Measurements from ENCODE around the gene PGAP3.
A peak's percentile ranks its signal among the peaks of the same experiment; 100 is the strongest.

The PGAP3 gene

DNA sequence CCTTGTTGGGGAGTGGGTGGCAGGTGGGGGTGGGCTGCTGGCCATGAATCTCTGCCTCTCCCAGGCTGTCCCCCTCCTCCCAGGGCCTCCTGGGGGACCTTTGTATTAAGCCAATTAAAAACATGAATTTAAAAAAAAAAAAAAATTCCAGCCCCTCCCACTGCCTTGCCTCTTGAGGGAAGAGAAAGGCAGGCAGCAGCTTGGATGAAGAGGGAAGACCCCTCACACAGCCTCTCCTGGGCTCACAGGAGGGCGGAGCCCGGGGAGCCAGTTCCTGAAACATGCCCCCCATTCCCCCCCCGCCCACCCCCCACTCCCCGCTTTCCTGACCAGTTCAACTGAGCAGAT lies 24.5 kb downstream of the PGAP3 start:
- Mint-ChIP-seq H3K4me3 (no peak overlapping the region), H3K27me3 (peaks cover 25% of the 10 kb centered on the region), H3K27ac (no peak overlapping the region), H3K4me1 (peaks cover 61% of the 10 kb centered on the region), H3K9me3 (no peaks in the 10 kb centered on the region)
- DNase-seq (no peak), ATAC-seq (no peak)

DNA sequence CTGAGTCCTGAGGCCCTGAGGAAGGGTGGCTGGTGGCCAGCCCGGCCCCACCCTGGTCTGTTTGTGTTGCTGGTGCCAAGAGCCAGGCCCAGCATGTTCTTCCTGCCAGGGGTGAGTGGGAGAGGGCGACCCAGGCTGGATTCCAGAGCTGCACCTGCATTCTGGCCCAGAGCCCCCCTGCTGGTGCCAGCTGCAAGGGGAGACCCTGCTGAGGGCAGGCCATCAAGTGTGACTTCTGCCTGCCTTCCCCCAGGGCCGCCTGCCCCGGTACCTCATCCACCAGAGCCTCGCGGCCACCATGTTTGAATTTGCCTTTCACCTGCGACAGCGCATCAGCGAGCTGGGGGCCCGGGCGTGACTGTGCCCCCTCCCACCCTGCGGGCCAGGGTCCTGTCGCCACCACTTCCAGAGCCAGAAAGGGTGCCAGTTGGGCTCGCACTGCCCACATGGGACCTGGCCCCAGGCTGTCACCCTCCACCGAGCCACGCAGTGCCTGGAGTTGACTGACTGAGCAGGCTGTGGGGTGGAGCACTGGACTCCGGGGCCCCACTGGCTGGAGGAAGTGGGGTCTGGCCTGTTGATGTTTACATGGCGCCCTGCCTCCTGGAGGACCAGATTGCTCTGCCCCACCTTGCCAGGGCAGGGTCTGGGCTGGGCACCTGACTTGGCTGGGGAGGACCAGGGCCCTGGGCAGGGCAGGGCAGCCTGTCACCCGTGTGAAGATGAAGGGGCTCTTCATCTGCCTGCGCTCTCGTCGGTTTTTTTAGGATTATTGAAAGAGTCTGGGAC lies 25.1 kb downstream of the PGAP3 start:
- DNase-seq, result no peak

DNA sequence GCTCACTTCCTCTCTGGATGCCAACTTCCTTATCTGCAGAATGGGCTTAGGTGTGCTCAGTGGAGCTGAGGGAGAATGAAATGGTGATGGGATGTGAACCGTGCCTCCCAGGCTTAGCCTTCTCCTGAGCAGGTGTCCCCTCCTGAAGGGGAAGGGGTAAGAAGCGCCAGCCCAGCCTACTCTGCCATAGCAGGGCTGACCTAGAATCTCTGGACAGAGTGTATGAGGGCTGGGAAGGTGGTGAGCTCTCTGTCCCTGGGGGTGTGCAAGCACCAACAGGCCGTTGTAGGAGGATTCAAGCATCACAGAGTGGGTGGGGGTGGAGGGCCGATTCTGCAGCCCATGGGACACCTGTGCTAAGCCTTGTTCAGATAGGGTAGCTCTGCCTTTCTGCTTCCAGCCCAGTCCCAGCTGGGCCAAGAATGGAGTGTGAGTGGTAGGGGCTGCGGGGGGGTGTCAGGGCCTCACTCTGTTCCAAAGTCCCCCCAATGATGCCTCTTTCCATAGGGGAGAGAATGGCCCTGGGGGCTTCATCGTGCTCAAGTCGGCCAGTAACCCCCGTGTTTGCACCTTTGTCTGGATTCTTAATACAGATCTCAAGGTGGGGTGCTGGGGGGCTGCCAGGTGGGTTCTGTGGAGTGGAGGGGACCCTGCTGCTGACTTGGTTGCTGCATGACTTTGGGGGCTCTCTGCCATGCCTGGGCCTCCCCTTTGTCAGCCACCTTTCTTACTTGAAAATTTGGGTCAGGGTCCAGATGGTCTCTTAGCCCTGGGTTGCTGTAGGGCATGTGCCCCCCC lies 25.9 kb downstream of the PGAP3 start:
- Mint-ChIP-seq H3K4me3 (no peak overlapping the region), H3K27ac (no peak overlapping the region), H3K9me3 (no peaks in the 10 kb centered on the region), H3K4me1 (peaks cover 62% of the 10 kb centered on the region), H3K27me3 (peaks cover 14% of the 10 kb centered on the region)
- no peak for ATAC-seq
- DNase-seq, result no peak

More for the DNA sequence above, 25.1 kb downstream of the PGAP3 start:
- H3K27ac Mint-ChIP-seq, result no peak overlapping the region
- no peaks in the 10 kb centered on the region for H3K9me3 Mint-ChIP-seq
- H3K4me3 Mint-ChIP-seq, result no peak overlapping the region
- no peak for ATAC-seq
- peaks cover 61% of the 10 kb centered on the region for H3K4me1 Mint-ChIP-seq
- peaks cover 20% of the 10 kb centered on the region for H3K27me3 Mint-ChIP-seq

DNA sequence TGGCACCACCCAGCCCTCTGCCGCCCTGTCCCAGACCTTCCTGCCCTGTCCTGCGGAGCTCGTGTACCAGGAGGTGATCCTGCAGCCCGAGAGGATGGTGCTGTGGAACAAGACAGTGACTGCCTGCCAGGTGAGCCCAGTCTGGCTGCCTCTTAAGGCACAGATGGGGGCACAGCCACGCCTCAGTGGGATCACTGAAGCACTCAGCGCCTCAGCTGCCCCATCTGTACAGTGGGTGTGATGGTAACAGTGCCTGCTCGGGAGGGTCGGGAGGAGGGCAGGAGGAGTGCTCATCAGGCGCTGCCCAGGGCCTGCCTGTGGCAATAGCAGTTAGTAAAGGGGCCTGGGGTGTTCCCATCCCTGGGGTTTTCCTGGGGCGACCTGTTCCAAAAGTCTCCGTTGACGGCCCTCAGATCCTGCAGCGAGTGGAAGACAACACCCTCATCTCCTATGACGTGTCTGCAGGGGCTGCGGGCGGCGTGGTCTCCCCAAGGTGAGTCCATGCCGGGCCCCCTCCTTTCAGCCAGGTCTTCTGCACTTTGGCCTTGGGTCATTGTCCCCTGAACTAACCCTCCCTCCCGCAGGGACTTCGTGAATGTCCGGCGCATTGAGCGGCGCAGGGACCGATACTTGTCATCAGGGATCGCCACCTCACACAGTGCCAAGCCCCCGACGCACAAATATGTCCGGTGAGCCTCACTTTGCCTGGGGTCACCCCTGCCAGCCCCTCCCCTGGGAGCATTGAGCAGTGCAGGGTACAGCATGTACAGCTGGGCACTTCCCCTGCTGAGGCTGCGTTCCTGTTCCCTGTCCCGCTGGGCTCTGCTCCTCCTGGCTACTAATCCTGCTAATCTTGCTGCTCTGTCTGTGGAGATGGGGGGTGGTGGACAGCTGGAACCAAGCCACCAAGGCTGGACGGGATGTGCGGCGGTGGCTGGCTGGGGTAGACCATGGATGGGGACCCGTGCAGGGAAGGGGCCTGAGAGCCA lies 27.2 kb downstream of the PGAP3 start:
- no peak for ATAC-seq
- peaks cover 2% of the 10 kb centered on the region for H3K27me3 Mint-ChIP-seq
- H3K4me1 Mint-ChIP-seq, result peaks cover 56% of the 10 kb centered on the region
- H3K9me3 Mint-ChIP-seq, result no peaks in the 10 kb centered on the region
- no peak overlapping the region for H3K4me3 Mint-ChIP-seq
- H3K27ac Mint-ChIP-seq, result no peak overlapping the region
- no peak for DNase-seq

DNA sequence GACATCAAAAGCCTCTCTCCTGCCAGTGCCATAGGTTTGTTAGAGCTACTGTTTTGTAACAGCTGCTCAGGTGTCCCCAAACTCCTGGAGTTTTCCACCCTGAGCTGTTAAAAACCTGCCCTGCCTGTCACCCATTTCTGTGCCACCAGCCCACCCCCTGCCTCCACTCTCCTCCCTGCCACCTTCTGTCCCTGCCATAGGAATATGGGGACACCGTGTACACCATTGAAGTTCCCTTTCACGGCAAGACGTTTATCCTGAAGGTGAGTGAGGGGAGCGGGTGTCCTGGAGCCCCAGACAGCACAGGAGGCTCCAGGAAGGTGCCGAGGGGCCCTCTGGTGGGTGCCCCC lies 27.9 kb downstream of the PGAP3 start:
- no peak for DNase-seq
- Mint-ChIP-seq H3K4me1 (peaks cover 60% of the 10 kb centered on the region), H3K9me3 (no peaks in the 10 kb centered on the region), H3K27ac (peak overlapping the region; percentile 57 to 63), H3K4me3 (peak overlapping the region in 1 of 2 donors; percentile 37), H3K27me3 (no peaks in the 10 kb centered on the region)
- no peak for ATAC-seq

DNA sequence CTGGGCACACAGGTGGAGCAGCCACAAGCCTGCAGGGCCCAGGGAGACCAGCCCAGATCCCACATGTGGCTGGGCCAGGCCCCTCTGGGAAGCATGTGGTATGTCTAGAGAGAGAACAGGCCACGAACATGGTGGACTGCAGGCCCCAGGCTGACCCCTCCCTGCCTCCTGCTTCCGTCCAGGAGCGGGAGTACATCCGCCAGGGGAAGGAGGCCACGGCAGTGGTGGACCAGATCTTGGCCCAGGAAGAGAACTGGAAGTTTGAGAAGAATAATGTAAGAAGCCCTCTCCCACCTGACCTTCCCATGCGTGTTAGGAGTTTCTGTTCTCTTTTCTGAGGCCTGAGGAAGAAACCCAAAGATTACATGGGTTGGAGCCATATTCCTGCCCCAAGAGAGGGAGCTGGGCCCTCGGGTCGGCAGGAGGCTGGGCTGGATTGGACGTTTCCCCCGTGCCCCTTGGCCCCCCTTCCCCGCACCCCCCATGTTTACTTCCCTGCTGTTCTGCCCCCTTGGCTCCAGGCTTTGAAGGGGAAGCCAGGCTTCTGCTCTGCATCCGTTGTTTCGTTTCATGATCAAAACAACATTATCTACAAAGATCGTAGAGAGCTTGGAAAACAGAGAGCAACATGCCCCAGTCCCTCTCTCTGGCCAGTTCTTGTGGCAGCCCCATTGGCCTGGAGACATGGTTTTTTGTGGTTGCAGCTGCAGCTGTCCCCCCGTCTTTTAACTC lies 28.4 kb downstream of the PGAP3 start:
- H3K9me3 Mint-ChIP-seq, result no peaks in the 10 kb centered on the region
- H3K4me3 Mint-ChIP-seq, result peak overlapping the region; percentile 26 to 37
- no peak for ATAC-seq
- H3K4me1 Mint-ChIP-seq, result peaks cover 63% of the 10 kb centered on the region
- peak overlapping the region; percentile 57 to 93 for H3K27ac Mint-ChIP-seq
- no peaks in the 10 kb centered on the region for H3K27me3 Mint-ChIP-seq
- DNase-seq, result no peak

DNA sequence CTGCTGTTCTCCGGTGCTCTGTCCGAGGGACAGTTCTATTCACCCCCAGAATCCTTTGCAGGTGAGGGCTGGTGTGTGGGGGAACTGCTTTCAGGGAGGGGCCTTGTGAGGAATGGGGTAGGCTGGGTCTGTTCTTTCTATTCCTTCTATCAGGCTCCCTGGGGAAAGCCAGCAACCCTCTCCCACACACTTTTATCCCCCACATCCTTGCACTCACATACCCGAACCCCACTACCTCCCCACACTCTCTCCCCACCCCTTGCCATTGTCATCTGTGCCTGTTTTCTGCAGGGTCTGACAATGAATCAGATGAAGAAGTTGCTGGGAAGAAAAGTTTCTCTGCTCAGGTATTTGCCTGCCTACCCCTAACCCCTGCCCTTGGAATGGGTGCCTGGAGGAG lies 29.1 kb downstream of the PGAP3 start:
- DNase-seq (no peak), ATAC-seq (no peak)
- no peaks in the 10 kb centered on the region for H3K27me3 Mint-ChIP-seq
- no peak overlapping the region for H3K4me3 Mint-ChIP-seq
- no peak overlapping the region for H3K27ac Mint-ChIP-seq
- H3K9me3 Mint-ChIP-seq, result no peaks in the 10 kb centered on the region
- H3K4me1 Mint-ChIP-seq, result peaks cover 65% of the 10 kb centered on the region

DNA sequence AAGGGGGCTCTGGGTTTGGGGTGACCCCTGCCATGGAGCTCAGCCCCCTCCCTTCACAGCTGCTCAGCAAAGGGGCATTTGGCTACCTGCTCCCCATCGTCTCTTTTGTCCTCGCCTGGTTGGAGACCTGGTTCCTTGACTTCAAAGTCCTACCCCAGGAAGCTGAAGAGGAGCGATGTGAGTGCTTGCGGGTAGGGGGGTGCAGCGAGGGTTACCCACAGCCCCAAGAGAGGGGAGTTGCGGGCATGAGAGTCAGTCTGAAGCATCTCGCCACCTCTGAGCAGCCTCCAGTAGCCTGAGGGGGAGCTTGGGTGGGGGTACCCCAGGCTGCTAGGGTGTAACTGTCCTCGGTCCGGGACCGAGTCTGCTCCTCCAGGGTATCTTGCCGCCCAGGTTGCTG lies 29.5 kb downstream of the PGAP3 start:
- DNase-seq (no peak), ATAC-seq (no peak)
- peaks cover 68% of the 10 kb centered on the region for H3K4me1 Mint-ChIP-seq
- H3K27me3 Mint-ChIP-seq, result no peaks in the 10 kb centered on the region
- H3K27ac Mint-ChIP-seq, result peak overlapping the region in 1 of 2 donors; percentile 94
- H3K9me3 Mint-ChIP-seq, result no peaks in the 10 kb centered on the region
- H3K4me3 Mint-ChIP-seq, result peak overlapping the region in 1 of 2 donors; percentile 50

DNA sequence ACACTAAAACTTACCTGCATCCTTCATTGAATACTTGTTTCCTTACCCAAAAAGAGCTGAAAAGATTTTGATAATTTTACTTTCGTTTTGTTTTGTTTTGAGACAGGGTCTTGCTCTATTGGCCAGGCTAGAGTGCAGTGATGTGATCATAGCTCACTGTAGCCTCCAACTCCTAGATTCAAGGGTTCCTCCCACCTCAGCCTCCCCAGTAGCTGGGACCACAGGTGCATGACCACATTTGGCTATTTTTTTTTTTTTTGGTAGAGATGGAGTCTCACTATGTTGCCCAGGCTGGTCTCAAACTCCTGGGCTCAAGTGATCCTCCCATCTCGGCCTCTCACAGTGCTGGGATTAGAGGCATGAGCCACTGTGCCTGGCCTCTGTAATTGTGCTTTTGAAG lies 32.8 kb downstream of the PGAP3 start:
- no peaks in the 10 kb centered on the region for H3K9me3 Mint-ChIP-seq
- DNase-seq (no peak), ATAC-seq (no peak)
- no peaks in the 10 kb centered on the region for H3K27me3 Mint-ChIP-seq
- H3K4me1 Mint-ChIP-seq, result peaks cover 91% of the 10 kb centered on the region
- H3K4me3 Mint-ChIP-seq, result no peak overlapping the region
- no peak overlapping the region for H3K27ac Mint-ChIP-seq

DNA sequence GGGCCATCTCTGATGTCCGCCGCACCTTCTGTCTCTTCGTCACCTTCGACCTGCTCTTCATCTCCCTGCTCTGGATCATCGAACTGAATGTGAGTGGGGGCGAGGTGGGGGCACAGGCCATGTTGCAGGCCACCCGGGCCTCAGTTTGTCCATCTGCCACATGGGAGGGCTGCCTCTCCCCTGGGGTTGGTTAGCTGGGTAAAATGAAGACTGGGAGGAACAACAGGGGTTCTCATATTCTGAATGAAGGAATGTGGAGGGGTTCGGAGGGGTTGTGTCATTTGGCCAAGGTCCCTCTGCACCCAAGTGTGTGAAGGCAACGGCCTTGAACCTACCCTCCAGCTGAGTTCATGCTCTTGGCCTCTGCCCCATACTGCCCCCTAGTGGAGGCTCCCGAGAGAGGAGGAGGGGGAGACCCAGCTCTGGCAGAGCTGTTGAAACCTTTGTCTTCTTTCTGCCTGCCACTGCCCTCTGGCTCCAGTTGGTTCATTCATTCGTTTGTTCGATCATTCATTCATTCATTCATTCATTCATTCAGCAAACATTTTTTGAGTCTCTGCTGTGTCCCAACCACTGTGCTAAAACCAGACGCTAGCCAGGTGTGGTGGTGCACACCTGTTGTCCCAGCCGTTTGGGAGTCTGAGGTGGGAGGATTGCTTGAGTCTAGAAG lies 34.1 kb downstream of the PGAP3 start:
- H3K4me1 Mint-ChIP-seq, result peaks cover 81% of the 10 kb centered on the region
- no peaks in the 10 kb centered on the region for H3K9me3 Mint-ChIP-seq
- DNase-seq (peak; percentile 72 to 76), ATAC-seq (peak; percentile 82)
- no peak overlapping the region for H3K4me3 Mint-ChIP-seq
- no peaks in the 10 kb centered on the region for H3K27me3 Mint-ChIP-seq
- H3K27ac Mint-ChIP-seq, result peak overlapping the region in 1 of 2 donors; percentile 21

DNA sequence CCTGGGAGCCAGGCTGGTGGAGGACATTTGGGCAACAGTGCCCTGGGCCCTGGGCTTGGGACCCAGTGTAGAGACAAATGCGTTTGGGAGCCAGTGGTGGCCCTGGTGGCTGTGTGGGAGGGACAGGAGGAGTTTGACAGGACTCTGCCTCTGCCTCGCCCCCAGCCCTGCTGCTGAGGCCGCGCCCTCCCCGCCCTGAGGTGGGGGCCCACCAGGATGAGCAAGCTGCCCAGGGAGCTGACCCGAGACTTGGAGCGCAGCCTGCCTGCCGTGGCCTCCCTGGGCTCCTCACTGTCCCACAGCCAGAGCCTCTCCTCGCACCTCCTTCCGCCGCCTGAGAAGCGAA lies 34.6 kb downstream of the PGAP3 start:
- peak; percentile 18 for ATAC-seq
- Mint-ChIP-seq H3K4me1 (peaks cover 76% of the 10 kb centered on the region), H3K27ac (no peak overlapping the region), H3K27me3 (no peaks in the 10 kb centered on the region), H3K4me3 (no peak overlapping the region), H3K9me3 (no peaks in the 10 kb centered on the region)
- no peak for DNase-seq

DNA sequence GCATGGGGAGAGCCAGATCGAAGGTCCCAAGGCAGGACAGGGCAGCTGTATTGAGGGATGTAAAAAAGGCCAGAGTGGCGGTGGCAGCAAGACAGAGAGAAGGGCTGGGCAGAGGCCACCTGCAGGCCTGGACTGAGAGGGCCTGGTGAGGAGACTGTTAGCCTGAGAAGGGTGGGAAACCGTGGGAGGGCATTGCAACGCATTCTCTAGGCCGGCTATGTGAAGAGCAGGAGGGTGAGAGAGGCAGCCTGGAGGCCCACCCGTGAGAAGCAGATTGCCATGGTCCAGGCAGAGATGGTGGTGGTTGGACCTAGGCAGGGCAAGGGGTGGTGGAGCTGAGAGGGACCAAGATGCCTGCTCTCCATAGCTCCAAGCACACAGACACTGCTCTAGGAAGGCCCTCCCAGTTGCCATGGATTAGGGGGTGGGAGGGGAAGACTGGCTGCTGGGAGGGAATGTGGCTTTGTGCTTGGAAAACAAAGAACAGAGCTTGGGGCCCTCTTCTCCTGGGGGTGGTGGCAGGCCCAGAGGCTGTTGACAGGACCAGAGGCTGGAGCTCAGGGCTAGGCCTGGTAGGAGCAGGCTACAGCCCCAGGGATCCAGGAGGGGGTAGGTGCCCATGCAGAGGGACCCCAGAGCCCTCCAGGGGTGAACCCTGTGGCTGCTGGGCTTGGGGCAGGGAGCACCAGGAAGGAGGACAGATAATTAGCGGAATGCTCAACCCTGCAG lies 35.1 kb downstream of the PGAP3 start:
- H3K9me3 Mint-ChIP-seq, result no peaks in the 10 kb centered on the region
- DNase-seq (no peak), ATAC-seq (peak; percentile 5)
- no peaks in the 10 kb centered on the region for H3K27me3 Mint-ChIP-seq
- peak overlapping the region in 1 of 2 donors; percentile 92 for H3K27ac Mint-ChIP-seq
- no peak overlapping the region for H3K4me3 Mint-ChIP-seq
- H3K4me1 Mint-ChIP-seq, result peaks cover 71% of the 10 kb centered on the region

DNA sequence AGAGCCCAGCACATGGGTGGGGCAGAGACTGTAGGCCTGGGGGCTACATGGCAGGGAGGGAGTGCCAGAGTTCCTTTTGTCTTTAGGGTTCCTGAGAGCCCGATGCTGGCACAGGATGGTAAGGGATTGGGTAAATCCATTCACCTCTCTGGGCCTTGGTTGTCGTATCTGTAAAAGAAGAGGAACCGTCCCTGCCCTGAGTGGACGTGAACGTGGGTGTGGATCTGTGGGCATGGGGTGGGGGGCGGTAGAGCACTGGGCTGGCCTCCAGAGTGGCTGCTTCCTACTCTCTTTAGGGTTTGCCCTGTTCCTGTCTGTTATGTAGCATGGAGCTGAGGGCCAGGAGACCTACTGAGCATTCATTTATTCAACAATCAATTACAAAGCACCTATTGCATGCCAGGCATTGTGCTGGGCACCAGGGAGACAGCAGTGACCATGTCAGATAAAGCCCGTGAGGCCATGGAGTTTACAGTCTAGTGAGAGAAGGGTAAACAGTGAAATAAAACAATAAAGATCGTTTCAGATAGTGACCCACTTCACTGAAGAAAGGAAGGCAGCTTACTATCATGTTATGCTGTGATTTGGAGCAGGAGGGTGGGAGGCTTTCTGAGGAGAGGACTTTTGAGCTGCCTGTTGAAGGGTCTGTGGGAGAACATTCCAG lies 35.8 kb downstream of the PGAP3 start:
- no peaks in the 10 kb centered on the region for H3K27me3 Mint-ChIP-seq
- no peak overlapping the region for H3K4me3 Mint-ChIP-seq
- no peak for ATAC-seq
- no peak for DNase-seq
- H3K9me3 Mint-ChIP-seq, result no peaks in the 10 kb centered on the region
- peak overlapping the region; percentile 29 to 92 for H3K27ac Mint-ChIP-seq
- peaks cover 66% of the 10 kb centered on the region for H3K4me1 Mint-ChIP-seq
